HCT116 (cell line): ENCODE measurements around the gene PDLIM7. TPM values are rescaled to one million over a fixed set of nuclear protein-coding genes. Genes with fewer than 3 reads are reported as not detected.

Experiments
- ATAC-seq: fragments of 200-7000 bp; cut with Tn5 transposase; 2 replicates; pipeline ENCODE4 v1.9.1; 2020; ENCODE audit warnings: mild to moderate bottlenecking, moderate library complexity
- BruUV-seq: library from RNA; stranded (reverse); fragments of 400-500 nt; replicated peaks from 2 replicates; lab custom pipeline; 2021; lab: Mats Ljungman, UMichigan
- CTCF ChIA-PET: fragments of 300-600 bp; sonication (Branson Sonifier 250); formaldehyde crosslinking; loops from one replicate; lab custom pipeline; 2021; ENCODE audit warnings: antibody characterized with exemption; lab: Charles Lee
- POLR2A ChIA-PET: fragments of 300-600, 350-600 bp; sonication (Branson Sonifier 250); formaldehyde crosslinking; loops from one replicate; lab custom pipeline; 2021; ENCODE audit warnings: antibody characterized with exemption; lab: Charles Lee
- RAD21 ChIA-PET, 2 experiments: fragments of 300-600 bp; sonication (Branson Sonifier 250); formaldehyde crosslinking; loops; one replicate each; lab custom pipeline; 2023; ENCODE audit warnings: low total read pairs in 2 of 2; ENCODE audit not compliant: uncharacterized antibody in 2 of 2, unreplicated experiment in 2 of 2, low non-redundant PET in 1 of 2; lab: Charles Lee
- DNase-seq: peaks from one replicate; pipeline ENCODE4 v3.0.0-alpha.2; 2010; ENCODE audit warnings: low read depth, low spot score
- H2AFZ ChIP-seq: fragments of 200-600 bp; shearing (Covaris generic), sonication (generic); 2 replicates; pipeline ENCODE4 v1.6.1; 2017; ENCODE audit warnings: low read depth, mixed run types, mixed read lengths, antibody characterized with exemption, low read length; ENCODE audit not compliant: poor library complexity, severe bottlenecking
- H3K27ac ChIP-seq: 2 replicates; pipeline ENCODE4 v1.5.1; 2012; ENCODE audit warnings: low read depth, low read length
- H3K27me3 ChIP-seq: fragments of 200-600 bp; sonication (generic); 2 replicates; pipeline ENCODE4 v1.6.1; 2016; ENCODE audit warnings: mixed run types, low read length, mixed read lengths; ENCODE audit not compliant: insufficient read depth
- H3K36me3 ChIP-seq, 2 experiments: fragments of 200-500 bp in 1 of 2; fragments of 200-600 bp in 1 of 2; sonication (Bioruptor generic) in 1 of 2; sonication (generic) in 1 of 2; 2 replicates each; pipeline versions ENCODE4 v1.5.1 to v1.6.1; 2014 to 2016; ENCODE audit warnings: low read length in 2 of 2, inconsistent platforms in 1 of 2, mixed read lengths in 1 of 2, mixed run types in 1 of 2; ENCODE audit not compliant: insufficient read depth in 2 of 2, control insufficient read depth in 1 of 2
- H3K4me1 ChIP-seq, 2 experiments: fragments of 200-600 bp in 1 of 2; sonication (generic) in 1 of 2; 2 replicates each; pipeline versions ENCODE4 v1.5.1 to v1.6.1; 2012 to 2017; ENCODE audit warnings: low read length in 2 of 2, inconsistent platforms in 1 of 2, mild to moderate bottlenecking in 1 of 2, mixed read lengths in 1 of 2, mixed run types in 1 of 2, moderate library complexity in 1 of 2; ENCODE audit not compliant: insufficient read depth in 2 of 2, control insufficient read depth in 1 of 2
- H3K4me2 ChIP-seq: fragments of 200-600 bp; sonication (generic); 2 replicates; pipeline ENCODE4 v1.6.1; 2017; ENCODE audit warnings: mixed run types, low read length, mixed read lengths
- H3K4me3 ChIP-seq, 2 experiments: fragments of 200-600 bp in 1 of 2; sonication (generic) in 1 of 2; replicated peaks in 1 of 2; 2 replicates each; pipeline ENCODE4 v1.5.1; 2011 to 2016; ENCODE audit warnings: low read length in 2 of 2, control low read depth in 1 of 2, low read depth in 1 of 2, mild to moderate bottlenecking in 1 of 2, mixed read lengths in 1 of 2, mixed run types in 1 of 2
- H3K79me2 ChIP-seq: fragments of 200-600 bp; sonication (generic); 2 replicates; pipeline ENCODE4 v1.6.1; 2017; ENCODE audit warnings: mild to moderate bottlenecking, mixed run types, low read length, moderate library complexity, mixed read lengths; ENCODE audit not compliant: insufficient read depth
- H3K9ac ChIP-seq: fragments of 200-600 bp; sonication (generic); 2 replicates; pipeline ENCODE4 v1.6.1; 2016; ENCODE audit warnings: low read length, mixed read lengths
- H3K9me2 ChIP-seq: fragments of 200-600 bp; sonication (generic), shearing (Covaris generic); 2 replicates; pipeline ENCODE4 v1.6.1; 2017; ENCODE audit warnings: mixed run types, mild to moderate bottlenecking, moderate library complexity; ENCODE audit not compliant: insufficient read depth
- H3K9me3 ChIP-seq, 2 experiments: fragments of 200-500 bp in 1 of 2; fragments of 200-600 bp in 1 of 2; sonication (Bioruptor generic) in 1 of 2; sonication (generic) in 1 of 2; 2 replicates each; pipeline ENCODE4 v1.6.1; 2014 to 2017; ENCODE audit warnings: low read length in 2 of 2, mixed read lengths in 2 of 2, inconsistent platforms in 1 of 2, low read depth in 1 of 2, mild to moderate bottlenecking in 1 of 2, mixed run types in 1 of 2, moderate library complexity in 1 of 2; ENCODE audit not compliant: control insufficient read depth in 1 of 2, insufficient read depth in 1 of 2
- H4K20me1 ChIP-seq: fragments of 200-600 bp; sonication (generic), shearing (Covaris generic); 2 replicates; pipeline ENCODE4 v1.6.1; 2017; ENCODE audit warnings: mixed run types, mild to moderate bottlenecking, moderate library complexity; ENCODE audit not compliant: insufficient read depth
- CBX3 ChIP-seq: IDR thresholded peaks from 2 replicates; pipeline ENCODE4 v1.6.1; 2012; ENCODE audit warnings: low read depth
- EGR1 ChIP-seq: IDR thresholded peaks from 2 replicates; pipeline ENCODE4 v1.6.1; 2012; ENCODE audit warnings: low read depth
- EZH2 ChIP-seq: fragments of 200-600 bp; sonication (generic); IDR thresholded peaks from 2 replicates; pipeline ENCODE4 v1.6.1; 2017; ENCODE audit warnings: antibody characterized with exemption, mixed run types
- EZH2phosphoT487 ChIP-seq: fragments of 200-600 bp; IDR thresholded peaks from 2 replicates; pipeline ENCODE4 v1.6.1; 2018; ENCODE audit warnings: antibody characterized with exemption, borderline replicate concordance
- MAX ChIP-seq: IDR thresholded peaks from 2 replicates; pipeline ENCODE4 v1.6.1; 2012
- RAD21 ChIP-seq: IDR thresholded peaks from 2 replicates; pipeline ENCODE4 v1.6.1; 2012; ENCODE audit warnings: low read depth, mild to moderate bottlenecking
- ZBTB33 ChIP-seq: IDR thresholded peaks from 2 replicates; pipeline ENCODE4 v1.6.1; 2011; ENCODE audit warnings: mild to moderate bottlenecking, low read length, moderate library complexity; ENCODE audit not compliant: insufficient replicate concordance; ENCODE audit errors: extremely low read depth
- ZFX ChIP-seq: fragments of 450-650 bp; IDR thresholded peaks from 2 replicates; pipeline ENCODE4 v1.6.1; 2017
- ZNF274 ChIP-seq: fragments of 200-500 bp; sonication (Bioruptor generic); IDR thresholded peaks from 2 replicates; pipeline ENCODE4 v1.6.1; 2014; ENCODE audit warnings: mild to moderate bottlenecking, low read depth, low read length, inconsistent platforms
- intact Hi-C: fragments of 100-400 bp; cut with micrococcal nuclease; formaldehyde crosslinking; loops from 2 replicates; pipeline ENCODE4 v1.10.0; 2022
- total RNA-seq: library from RNA; stranded (reverse); gene quantifications from one replicate; pipeline ENCODE4 v1.2.1, GENCODE V29; 2021; ENCODE audit not compliant: unreplicated experiment
- TF ChIP-seq, protein P1 (sequence below): IDR thresholded peaks from 2 replicates; pipeline ENCODE4 v1.6.1; 2012; ENCODE audit warnings: low read depth

PDLIM7 gene
- total RNA-seq, 1 experiment from 2014 or later = 153 TPM

GRCh38 chr5:177529247-177530203 is 32.1 kb upstream of the PDLIM7 start:
- no peak overlapping the region for H2AFZ ChIP-seq
- BruUV-seq = no TSS peak
- ChIA-PET RAD21 (no interaction called here), POLR2A (no interaction called here)
- H3K4me3 ChIP-seq = no peak overlapping the region
- no peaks in the 10 kb centered on the region for H3K9me3 ChIP-seq
- H3K79me2 ChIP-seq = no peaks in the 10 kb centered on the region
- peaks cover 7 to 33% of the 10 kb centered on the region in 2 experiments; a peak in 3 of 4 replicates for H3K36me3 ChIP-seq
- no peak for TF ChIP-seq EZH2phosphoT487
- TF ChIP-seq, all 23 proteins: peak for 0
- Histone ChIP-seq H3K27ac (no peak overlapping the region), H3K9me2 (no peaks in the 10 kb centered on the region), H3K4me1 (no peaks in the 10 kb centered on the region), H4K20me1 (no peaks in the 10 kb centered on the region), H3K4me2 (no peak overlapping the region), H3K9ac (no peak overlapping the region), H3K27me3 (no peaks in the 10 kb centered on the region)
- ATAC-seq = no peak
- DNase-seq = no peak
- intact Hi-C loops = no loop called here
- CTCF ChIA-PET = no interaction called here

DNA sequence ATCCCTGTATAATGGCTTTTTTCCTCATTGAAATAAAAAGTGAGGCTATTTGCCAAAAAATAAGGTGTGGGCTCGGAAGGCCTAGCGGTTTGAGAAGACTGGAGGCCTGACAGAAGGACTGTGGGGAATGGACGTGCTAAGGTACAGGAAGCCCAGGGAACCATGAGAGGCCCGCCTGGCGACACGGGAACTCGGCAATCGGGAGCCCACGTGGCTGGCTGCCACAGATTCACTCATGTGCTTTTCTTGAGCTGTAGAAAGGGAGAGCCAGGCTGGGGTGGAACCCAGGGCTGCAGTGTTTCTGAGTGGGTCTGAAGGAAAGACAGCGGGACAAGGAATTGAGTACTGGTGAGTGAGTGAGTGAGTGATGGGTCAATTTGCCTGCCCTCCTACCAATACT is 31.2 kb upstream of the PDLIM7 start:
- no peak for ATAC-seq
- H3K9me3 ChIP-seq = no peaks in the 10 kb centered on the region
- intact Hi-C loops = no loop called here
- POLR2A ChIA-PET = no interaction called here
- H3K36me3 ChIP-seq = peaks cover 12 to 31% of the 10 kb centered on the region in 2 experiments; a peak in 3 of 4 replicates
- no peaks in the 10 kb centered on the region for H3K27me3 ChIP-seq
- no TSS peak for BruUV-seq
- no peak overlapping the region for H3K27ac ChIP-seq
- DNase-seq = no peak
- no peak overlapping the region for H3K9ac ChIP-seq
- H3K9me2 ChIP-seq = no peaks in the 10 kb centered on the region
- H3K4me2 ChIP-seq = no peak overlapping the region
- CTCF ChIA-PET = no interaction called here
- TF ChIP-seq EGR1 (no peak), ZBTB33 (no peak), RAD21 (no peak), CBX3 (no peak), EZH2 (no peak), ZNF274 (no peak), ZFX (no peak), MAX (no peak)
- TF ChIP-seq, protein P1, sequence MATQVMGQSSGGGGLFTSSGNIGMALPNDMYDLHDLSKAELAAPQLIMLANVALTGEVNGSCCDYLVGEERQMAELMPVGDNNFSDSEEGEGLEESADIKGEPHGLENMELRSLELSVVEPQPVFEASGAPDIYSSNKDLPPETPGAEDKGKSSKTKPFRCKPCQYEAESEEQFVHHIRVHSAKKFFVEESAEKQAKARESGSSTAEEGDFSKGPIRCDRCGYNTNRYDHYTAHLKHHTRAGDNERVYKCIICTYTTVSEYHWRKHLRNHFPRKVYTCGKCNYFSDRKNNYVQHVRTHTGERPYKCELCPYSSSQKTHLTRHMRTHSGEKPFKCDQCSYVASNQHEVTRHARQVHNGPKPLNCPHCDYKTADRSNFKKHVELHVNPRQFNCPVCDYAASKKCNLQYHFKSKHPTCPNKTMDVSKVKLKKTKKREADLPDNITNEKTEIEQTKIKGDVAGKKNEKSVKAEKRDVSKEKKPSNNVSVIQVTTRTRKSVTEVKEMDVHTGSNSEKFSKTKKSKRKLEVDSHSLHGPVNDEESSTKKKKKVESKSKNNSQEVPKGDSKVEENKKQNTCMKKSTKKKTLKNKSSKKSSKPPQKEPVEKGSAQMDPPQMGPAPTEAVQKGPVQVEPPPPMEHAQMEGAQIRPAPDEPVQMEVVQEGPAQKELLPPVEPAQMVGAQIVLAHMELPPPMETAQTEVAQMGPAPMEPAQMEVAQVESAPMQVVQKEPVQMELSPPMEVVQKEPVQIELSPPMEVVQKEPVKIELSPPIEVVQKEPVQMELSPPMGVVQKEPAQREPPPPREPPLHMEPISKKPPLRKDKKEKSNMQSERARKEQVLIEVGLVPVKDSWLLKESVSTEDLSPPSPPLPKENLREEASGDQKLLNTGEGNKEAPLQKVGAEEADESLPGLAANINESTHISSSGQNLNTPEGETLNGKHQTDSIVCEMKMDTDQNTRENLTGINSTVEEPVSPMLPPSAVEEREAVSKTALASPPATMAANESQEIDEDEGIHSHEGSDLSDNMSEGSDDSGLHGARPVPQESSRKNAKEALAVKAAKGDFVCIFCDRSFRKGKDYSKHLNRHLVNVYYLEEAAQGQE = no peak
- RAD21 ChIA-PET = no interaction called here
- H2AFZ ChIP-seq = no peak overlapping the region
- H3K4me3 ChIP-seq = no peak overlapping the region
- no peaks in the 10 kb centered on the region for H4K20me1 ChIP-seq
- H3K4me1 ChIP-seq = no peaks in the 10 kb centered on the region
- H3K79me2 ChIP-seq = no peaks in the 10 kb centered on the region
